A549 (cell line): Measurements from ENCODE around the gene SRGN. TPM values are rescaled to one million over a fixed set of nuclear protein-coding genes. Genes with fewer than 3 reads are reported as not detected.

Experiments used
- ATAC-seq, 2 experiments: fragments of 200-7000 bp in 1 of 2; fragments of >200 bp in 1 of 2; cut with Nextera tagmentation in 1 of 2; cut with Tn5 transposase in 1 of 2; 3 replicates each; pipeline versions ENCODE4 v1.8.0 to v1.9.1; 2018 to 2020; ENCODE audit warnings: mild to moderate bottlenecking in 1 of 2, moderate library complexity in 1 of 2
- CTCF ChIA-PET: fragments of 300-600 bp; sonication (Branson Sonifier 250); formaldehyde crosslinking; extraction: SDS; loops from one replicate; lab custom pipeline; 2021; ENCODE audit warnings: antibody characterized with exemption, inconsistent platforms; lab: Yijun Ruan, JAX
- POLR2A ChIA-PET: fragments of 350-600 bp; formaldehyde crosslinking; extraction: SDS; loops from one replicate; lab custom pipeline; 2021; ENCODE audit warnings: antibody characterized with exemption, inconsistent platforms; lab: Yijun Ruan, JAX
- DNase-seq, 2 experiments: peaks; one replicate each; pipeline versions ENCODE4 v3.0.0 to v3.0.0-alpha.2; 2011 to 2016; ENCODE audit warnings: low read depth in 1 of 2, low spot score in 1 of 2
- FAIRE-seq: peaks from 2 replicates; lab custom pipeline; 2011; peaks lifted over from hg19 to GRCh38; lab: Jason Lieb, UNC
- H3K27ac ChIP-seq, 2 experiments: fragments of >200 bp; sonication (Bioruptor Twin); formaldehyde crosslinking; 3 replicates each; pipeline ENCODE4 v1.5.1; 2016 to 2017
- H3K4me1 ChIP-seq: fragments of >200 bp; sonication (Bioruptor Twin); formaldehyde crosslinking; 3 replicates; pipeline ENCODE4 v1.6.1; 2016
- H3K4me2 ChIP-seq: fragments of >200 bp; sonication (Bioruptor Twin); formaldehyde crosslinking; 3 replicates; pipeline ENCODE4 v1.6.1; 2016
- H3K4me3 ChIP-seq: fragments of >200 bp; sonication (Bioruptor Twin); formaldehyde crosslinking; 3 replicates; pipeline ENCODE4 v1.5.1; 2016
- H3K9me3 ChIP-seq: fragments of >200 bp; sonication (Bioruptor Twin); formaldehyde crosslinking; 3 replicates; pipeline ENCODE4 v1.6.1; 2016
- BHLHE40 ChIP-seq: IDR thresholded peaks from 2 replicates; pipeline ENCODE4 v1.6.1; 2012; ENCODE audit warnings: low read depth, low read length, inconsistent platforms
- CHD2 ChIP-seq: fragments of 150-350 bp; IDR thresholded peaks from 2 replicates; pipeline ENCODE4 v1.6.1; 2014; ENCODE audit warnings: low read length; ENCODE audit not compliant: partially characterized antibody
- EHF ChIP-seq: fragments of 250-450 bp; sonication (Bioruptor Pico); IDR thresholded peaks from 2 replicates; pipeline ENCODE4 v1.5.0; 2020; ENCODE audit warnings: mild to moderate bottlenecking
- EHMT2 ChIP-seq: fragments of 200-600 bp; sonication (generic); IDR thresholded peaks from 2 replicates; pipeline ENCODE4 v1.6.1; 2016; ENCODE audit warnings: antibody characterized with exemption, low read depth, mild to moderate bottlenecking, moderate library complexity
- HMGXB4 ChIP-seq: fragments of 250-450 bp; sonication (Bioruptor Pico); IDR thresholded peaks from 2 replicates; pipeline ENCODE4 v1.5.0; 2021; ENCODE audit warnings: mild to moderate bottlenecking, moderate library complexity, borderline replicate concordance
- HOXA7 ChIP-seq: fragments of 250-450 bp; sonication (Bioruptor Pico); IDR thresholded peaks from 2 replicates; pipeline ENCODE4 v1.5.0; 2020; ENCODE audit warnings: mild to moderate bottlenecking, moderate library complexity
- JUN ChIP-seq, 2 experiments: fragments of >200 bp; sonication (Bioruptor Twin); formaldehyde crosslinking; IDR thresholded peaks; 2 replicates in 1 of 2; 3 replicates in 1 of 2; pipeline ENCODE4 v1.6.1; 2016 to 2017
- KDM5A ChIP-seq: fragments of 200-600 bp; sonication (generic); IDR thresholded peaks from 2 replicates; pipeline ENCODE4 v1.6.1; 2016; ENCODE audit warnings: antibody characterized with exemption, mild to moderate bottlenecking
- MAX ChIP-seq: IDR thresholded peaks from 2 replicates; pipeline ENCODE4 v1.6.1; 2012
- NPAS2 ChIP-seq: fragments of 250-450 bp; sonication (Bioruptor Pico); IDR thresholded peaks from 2 replicates; pipeline ENCODE4 v1.8.0; 2022; ENCODE audit warnings: mild to moderate bottlenecking, moderate library complexity, borderline replicate concordance
- POLR2A ChIP-seq: IDR thresholded peaks from 2 replicates; pipeline ENCODE4 v1.6.1; 2012; ENCODE audit warnings: mild to moderate bottlenecking, low read length
- RAD21 ChIP-seq, 2 experiments: fragments of >200 bp in 1 of 2; sonication (Bioruptor Twin) in 1 of 2; formaldehyde crosslinking in 1 of 2; IDR thresholded peaks in 1 of 2; conservative IDR thresholded peaks in 1 of 2; 2 replicates in 1 of 2; 3 replicates in 1 of 2; pipeline ENCODE4 v1.6.1; 2012 to 2018; ENCODE audit warnings: inconsistent platforms in 1 of 2
- RARB ChIP-seq: fragments of 250-450 bp; sonication (Bioruptor Pico); IDR thresholded peaks from 2 replicates; pipeline ENCODE4 v1.8.0; 2021; ENCODE audit warnings: mild to moderate bottlenecking, moderate library complexity
- REST ChIP-seq: fragments of 200-600 bp; sonication (generic); IDR thresholded peaks from 2 replicates; pipeline ENCODE4 v1.6.1; 2016; ENCODE audit warnings: antibody characterized with exemption, mild to moderate bottlenecking, moderate library complexity
- RNF2 ChIP-seq: fragments of 200-600 bp; sonication (generic); IDR thresholded peaks from 2 replicates; pipeline ENCODE4 v1.6.1; 2016; ENCODE audit warnings: low read depth, mild to moderate bottlenecking, antibody characterized with exemption, moderate library complexity, borderline replicate concordance
- SMC3 ChIP-seq: fragments of >200 bp; sonication (Bioruptor Twin); formaldehyde crosslinking; IDR thresholded peaks from 3 replicates; pipeline ENCODE4 v1.6.1; 2018; ENCODE audit warnings: inconsistent platforms
- TFCP2L1 ChIP-seq: fragments of 250-450 bp; sonication (Bioruptor Pico); IDR thresholded peaks from 2 replicates; pipeline ENCODE4 v1.5.0; 2021; ENCODE audit warnings: mild to moderate bottlenecking
- ZNF302 ChIP-seq: fragments of 250-450 bp; sonication (Bioruptor Pico); IDR thresholded peaks from 2 replicates; pipeline ENCODE4 v1.9.0; 2021; ENCODE audit warnings: inconsistent platforms, mild to moderate bottlenecking, moderate library complexity
- WGBS: methylation state at CpG from one replicate; pipeline ENCODE4 v1.1.6; 2017; ENCODE audit errors: missing lambda C conversion rate; 5-methylcytosine and 5-hydroxymethylcytosine counted together
- polyA plus RNA-seq, 4 experiments: library from polyadenylated mRNA; depleted of rRNA in 3 of 4; stranded (reverse); fragments of >200 nt; fragmentation: RNase III in 1 of 4; extraction: RNeasy Plus Mini Kit Qiagen cat#74134 plus additional on column Dnase treatment in 1 of 4; gene quantifications; 2 replicates in 3 of 4; 3 replicates in 1 of 4; pipeline ENCODE4 v1.2.3, GENCODE V29; 2011 to 2017

The SRGN gene
- polyA plus RNA-seq, 2 of the 4 experiments (the other 2 are of a cell fraction): 51.9 to 88.7 TPM

GRCh38 chr10:69142983-69143382 lies 55.1 kb downstream of the SRGN start (continued):
- TF ChIP-seq ZNF302 (CRISPR knock-in tag): no peak
- TF ChIP-seq RAD21 (conservative IDR thresholded peaks at IDR 0.05 in 1 of 2, IDR thresholded peaks at IDR 0.05 in 1 of 2): no peak
- TF ChIP-seq SMC3: no peak
- TF ChIP-seq BHLHE40: no peak

GRCh38 chr10:69145329-69145728 lies 57.4 kb downstream of the SRGN start:
- WGBS: 83% methylated on average over 1 of the region's 1 CpG
- H3K9me3 ChIP-seq: no peaks in the 10 kb centered on the region
- ChIA-PET POLR2A (no interaction called here), CTCF (interaction anchor here (0.7 to 1.6 kb wide), 2 partner anchors 20 to 62 kb away, joined by 3 read pairs; no protein-coding TSS in a partner anchor)
- H3K27ac ChIP-seq: no peak overlapping the region
- no peaks in the 10 kb centered on the region for H3K4me1 ChIP-seq
- DNase-seq (no peak), ATAC-seq (no peak), FAIRE-seq (no peak)
- H3K4me3 ChIP-seq: no peak overlapping the region
- TF ChIP-seq EHMT2 (no peak), NPAS2 (CRISPR knock-in tag) (no peak), EHF (CRISPR knock-in tag) (no peak), KDM5A (no peak), JUN (IDR thresholded peaks at IDR 0.05) (no peak)
- H3K4me2 ChIP-seq: no peak overlapping the region

GRCh38 chr10:69145864-69146263 lies 58.0 kb downstream of the SRGN start:
- H3K27ac ChIP-seq: no peak overlapping the region
- ChIA-PET POLR2A (no interaction called here), CTCF (interaction anchor here (1.6 kb wide), 1 partner anchor 21 kb away, joined by 3 read pairs; no protein-coding TSS in a partner anchor)
- no peak for ATAC-seq
- TF ChIP-seq RARB (CRISPR knock-in tag) (no peak), CHD2 (no peak), HMGXB4 (CRISPR knock-in tag) (no peak), HOXA7 (CRISPR knock-in tag) (no peak), MAX (no peak), REST (no peak), RNF2 (no peak), TFCP2L1 (CRISPR knock-in tag) (no peak), POLR2A (no peak)
- no peak overlapping the region for H3K4me3 ChIP-seq
- DNase-seq: no peak
- no peak for FAIRE-seq
- no peaks in the 10 kb centered on the region for H3K9me3 ChIP-seq
- H3K4me1 ChIP-seq: no peaks in the 10 kb centered on the region
- H3K4me2 ChIP-seq: no peak overlapping the region
- WGBS: 94% methylated on average over 8 of the region's 8 CpGs
